Activated B cell treated with CpG ODN at 0.5 μM for 24 hours (primary cell): ENCODE measurements around the gene KRT79. TPM values are rescaled to one million over a fixed set of nuclear protein-coding genes. Genes with fewer than 3 reads are reported as not detected.
"Not testable (repeated sequence)": the region's sequence is repeated elsewhere in the genome, so short reads cannot be mapped to it uniquely, and the experiment has no call there.

ENCODE experiments used
- ATAC-seq: fragments of 200-7000 bp; cut with Tn5 transposase; one replicate; pipeline ENCODE4 v1.10.0; 2021; ENCODE audit warnings: low read depth, mild to moderate bottlenecking, moderate library complexity
- CTCF ChIA-PET: fragments of 350-600 bp; sonication (Branson Sonifier 250); formaldehyde crosslinking; loops from one replicate; lab custom pipeline; 2021; ENCODE audit warnings: antibody characterized with exemption; lab: Charles Lee
- POLR2A ChIA-PET: fragments of 350-600 bp; sonication (Branson Sonifier 250); formaldehyde crosslinking; loops from one replicate; lab custom pipeline; 2021; ENCODE audit warnings: antibody characterized with exemption; lab: Charles Lee
- DNase-seq: peaks from one replicate; pipeline ENCODE4 v3.0.0; 2022
- H3K27ac Mint-ChIP-seq: one replicate; pipeline ENCODE4 v1.8.0; 2020; ENCODE audit warnings: mixed read lengths
- H3K27me3 Mint-ChIP-seq: one replicate; pipeline ENCODE4 v1.8.0; 2021; ENCODE audit warnings: mixed read lengths
- H3K36me3 Mint-ChIP-seq: one replicate; pipeline ENCODE4 v1.8.0; 2021; ENCODE audit warnings: low read depth, mixed read lengths
- H3K4me1 Mint-ChIP-seq: one replicate; pipeline ENCODE4 v1.8.0; 2021; ENCODE audit warnings: mixed read lengths
- H3K4me3 Mint-ChIP-seq: one replicate; pipeline ENCODE4 v1.8.0; 2020; ENCODE audit warnings: mild to moderate bottlenecking, mixed read lengths
- H3K9me3 Mint-ChIP-seq: one replicate; pipeline ENCODE4 v1.8.0; 2020; ENCODE audit warnings: mixed read lengths
- intact Hi-C: fragments of 100-400 bp; cut with micrococcal nuclease; formaldehyde crosslinking; loops from one replicate; pipeline ENCODE4 v1.15.1; 2024
- total RNA-seq: library from RNA; stranded (reverse); gene quantifications from 2 replicates; pipeline ENCODE4 v1.2.3, GENCODE V29; 2022
- TF ChIP-seq, protein P1 (sequence below): fragments of 200-600 bp; IDR thresholded peaks from one replicate; pipeline ENCODE4 v1.8.0; 2022; ENCODE audit warnings: antibody characterized with exemption, mild to moderate bottlenecking

The KRT79 gene
- total RNA-seq, 1 donor from 2014 or later: not detected

DNA sequence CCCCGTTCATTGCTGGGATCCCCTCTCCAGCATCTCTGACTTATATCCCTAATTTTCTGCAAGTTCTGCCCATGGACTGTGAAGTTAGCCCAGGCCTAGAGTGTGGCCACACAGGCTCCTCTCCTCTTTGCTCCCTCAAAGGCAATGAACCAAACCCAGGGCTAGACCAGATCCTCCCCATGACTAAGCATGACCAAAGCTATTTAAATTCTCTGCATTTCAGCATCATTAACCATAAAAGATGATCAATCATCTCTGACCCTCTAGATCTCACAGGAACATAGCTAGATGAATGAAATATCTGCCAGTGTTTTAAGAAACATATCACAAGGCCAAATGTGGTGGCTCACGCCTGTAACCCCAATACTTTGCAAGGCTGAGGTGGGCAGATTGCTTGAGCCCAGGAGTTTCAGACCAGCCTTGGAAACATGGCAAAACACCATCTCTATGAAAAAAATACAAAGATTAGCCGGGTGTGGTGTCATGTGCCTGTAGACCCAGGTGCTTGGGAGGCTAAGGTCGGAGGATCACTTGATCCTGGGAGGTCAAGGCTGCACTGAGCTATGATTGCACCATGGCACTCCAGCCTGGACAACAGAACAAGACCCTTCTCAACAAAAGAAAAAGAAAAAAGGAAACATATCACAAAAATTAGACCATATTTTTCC, 36.0 kb downstream of the KRT79 start:
- TF ChIP-seq, protein P1, sequence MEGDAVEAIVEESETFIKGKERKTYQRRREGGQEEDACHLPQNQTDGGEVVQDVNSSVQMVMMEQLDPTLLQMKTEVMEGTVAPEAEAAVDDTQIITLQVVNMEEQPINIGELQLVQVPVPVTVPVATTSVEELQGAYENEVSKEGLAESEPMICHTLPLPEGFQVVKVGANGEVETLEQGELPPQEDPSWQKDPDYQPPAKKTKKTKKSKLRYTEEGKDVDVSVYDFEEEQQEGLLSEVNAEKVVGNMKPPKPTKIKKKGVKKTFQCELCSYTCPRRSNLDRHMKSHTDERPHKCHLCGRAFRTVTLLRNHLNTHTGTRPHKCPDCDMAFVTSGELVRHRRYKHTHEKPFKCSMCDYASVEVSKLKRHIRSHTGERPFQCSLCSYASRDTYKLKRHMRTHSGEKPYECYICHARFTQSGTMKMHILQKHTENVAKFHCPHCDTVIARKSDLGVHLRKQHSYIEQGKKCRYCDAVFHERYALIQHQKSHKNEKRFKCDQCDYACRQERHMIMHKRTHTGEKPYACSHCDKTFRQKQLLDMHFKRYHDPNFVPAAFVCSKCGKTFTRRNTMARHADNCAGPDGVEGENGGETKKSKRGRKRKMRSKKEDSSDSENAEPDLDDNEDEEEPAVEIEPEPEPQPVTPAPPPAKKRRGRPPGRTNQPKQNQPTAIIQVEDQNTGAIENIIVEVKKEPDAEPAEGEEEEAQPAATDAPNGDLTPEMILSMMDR: no peak
- ChIA-PET POLR2A (no interaction called here), CTCF (no interaction called here)
- H3K36me3 Mint-ChIP-seq: no peaks in the 10 kb centered on the region
- no peak for DNase-seq
- no peak overlapping the region for H3K4me3 Mint-ChIP-seq
- H3K27ac Mint-ChIP-seq: no peak overlapping the region
- intact Hi-C loops: no loop called here
- no peak for ATAC-seq
- no peaks in the 10 kb centered on the region for H3K9me3 Mint-ChIP-seq
- peaks cover 9% of the 10 kb centered on the region for H3K27me3 Mint-ChIP-seq
- no peaks in the 10 kb centered on the region for H3K4me1 Mint-ChIP-seq

DNA sequence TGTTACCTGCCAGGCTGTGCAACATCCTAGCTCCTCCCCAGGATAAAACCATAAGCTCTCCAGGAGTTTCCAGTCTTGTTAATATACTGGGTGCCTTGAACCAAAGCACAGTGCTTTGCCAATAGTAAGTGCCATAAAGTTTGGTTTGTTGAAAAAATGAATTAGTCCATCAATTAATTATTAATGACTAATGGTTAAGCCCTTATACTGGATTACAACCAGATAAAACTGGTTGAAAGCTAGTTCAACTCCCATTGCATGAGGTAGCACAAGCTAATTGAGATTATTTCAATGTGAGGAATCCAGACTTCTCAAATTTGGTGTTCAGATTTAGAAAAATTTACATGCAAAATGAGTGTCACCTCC, 36.6 kb downstream of the KRT79 start:
- H3K36me3 Mint-ChIP-seq: no peaks in the 10 kb centered on the region
- H3K4me1 Mint-ChIP-seq: no peaks in the 10 kb centered on the region
- CTCF ChIA-PET: no interaction called here
- no peaks in the 10 kb centered on the region for H3K9me3 Mint-ChIP-seq
- POLR2A ChIA-PET: no interaction called here
- intact Hi-C loops: no loop called here
- no peak overlapping the region for H3K4me3 Mint-ChIP-seq
- H3K27me3 Mint-ChIP-seq: peaks cover 9% of the 10 kb centered on the region
- H3K27ac Mint-ChIP-seq: no peak overlapping the region
- TF ChIP-seq, protein P1: no peak
- DNase-seq (no peak), ATAC-seq (no peak)

DNA sequence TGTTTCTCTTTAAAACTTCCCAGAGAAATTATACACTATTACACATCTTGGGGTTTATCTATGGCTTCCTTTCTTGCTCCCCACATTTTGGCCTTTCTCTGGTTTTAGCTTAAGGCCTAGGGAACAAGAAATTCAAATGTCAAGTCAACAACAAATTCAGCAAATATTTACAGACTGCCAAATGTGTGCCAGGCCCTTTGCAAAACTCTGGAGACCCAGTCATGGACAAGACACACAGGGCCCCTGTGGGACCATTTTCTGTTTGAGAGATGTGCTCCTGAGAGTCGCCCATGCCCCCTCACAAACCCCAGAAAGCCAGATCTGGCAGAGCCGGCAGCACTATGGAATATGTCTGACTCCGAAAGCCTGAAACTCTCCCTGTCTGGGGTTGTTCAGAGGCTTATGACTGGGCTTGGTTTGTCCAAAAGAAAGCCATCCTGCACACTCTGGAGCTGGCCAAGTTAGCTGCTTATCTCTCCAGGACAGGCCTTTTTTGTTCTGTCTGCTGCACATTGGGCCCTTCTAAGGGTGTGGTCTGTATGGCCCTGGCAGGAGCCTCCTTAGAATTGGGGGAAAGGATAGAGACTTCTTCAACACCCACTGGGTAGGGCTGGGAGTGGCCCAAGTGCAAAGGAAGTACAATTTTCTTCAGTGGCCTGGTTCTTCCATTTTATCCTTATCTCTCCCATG, 37.1 kb downstream of the KRT79 start:
- no peaks in the 10 kb centered on the region for H3K9me3 Mint-ChIP-seq
- H3K36me3 Mint-ChIP-seq: no peaks in the 10 kb centered on the region
- peaks cover 9% of the 10 kb centered on the region for H3K27me3 Mint-ChIP-seq
- POLR2A ChIA-PET: no interaction called here
- no peak overlapping the region for H3K4me3 Mint-ChIP-seq
- intact Hi-C loops: no loop called here
- DNase-seq: no peak
- TF ChIP-seq, protein P1: no peak
- CTCF ChIA-PET: no interaction called here
- H3K4me1 Mint-ChIP-seq: no peaks in the 10 kb centered on the region
- no peak overlapping the region for H3K27ac Mint-ChIP-seq
- ATAC-seq: no peak

DNA sequence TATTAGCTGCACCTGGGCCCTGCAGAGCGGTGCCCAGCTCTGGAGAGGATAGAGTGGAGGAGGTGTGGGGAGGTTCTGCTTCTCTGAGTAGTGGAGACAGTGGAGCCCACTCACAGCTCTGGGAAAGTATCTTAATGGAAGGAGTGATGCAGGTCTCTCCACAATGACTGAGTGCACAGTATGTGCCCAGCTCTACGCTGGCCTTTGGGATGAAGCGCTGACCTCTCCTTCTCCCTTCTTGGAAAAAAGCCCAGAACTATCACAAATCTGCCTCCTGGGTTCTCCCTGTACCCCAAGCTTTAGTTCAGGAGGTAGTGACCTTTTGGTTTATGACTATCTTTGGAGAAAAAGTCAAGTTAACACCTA, 37.7 kb downstream of the KRT79 start:
- CTCF ChIA-PET: interaction anchor here (0.9 kb wide), 1 partner anchor 639 kb away, joined by 3 read pairs; no protein-coding TSS in a partner anchor
- intact Hi-C loops: no loop called here
- no peak for ATAC-seq
- Mint-ChIP-seq H3K9me3 (no peaks in the 10 kb centered on the region), H3K27ac (no peak overlapping the region), H3K27me3 (peaks cover 12% of the 10 kb centered on the region), H3K36me3 (no peaks in the 10 kb centered on the region), H3K4me3 (no peak overlapping the region), H3K4me1 (no peaks in the 10 kb centered on the region)
- POLR2A ChIA-PET: no interaction called here
- TF ChIP-seq, protein P1: no peak
- no peak for DNase-seq

DNA sequence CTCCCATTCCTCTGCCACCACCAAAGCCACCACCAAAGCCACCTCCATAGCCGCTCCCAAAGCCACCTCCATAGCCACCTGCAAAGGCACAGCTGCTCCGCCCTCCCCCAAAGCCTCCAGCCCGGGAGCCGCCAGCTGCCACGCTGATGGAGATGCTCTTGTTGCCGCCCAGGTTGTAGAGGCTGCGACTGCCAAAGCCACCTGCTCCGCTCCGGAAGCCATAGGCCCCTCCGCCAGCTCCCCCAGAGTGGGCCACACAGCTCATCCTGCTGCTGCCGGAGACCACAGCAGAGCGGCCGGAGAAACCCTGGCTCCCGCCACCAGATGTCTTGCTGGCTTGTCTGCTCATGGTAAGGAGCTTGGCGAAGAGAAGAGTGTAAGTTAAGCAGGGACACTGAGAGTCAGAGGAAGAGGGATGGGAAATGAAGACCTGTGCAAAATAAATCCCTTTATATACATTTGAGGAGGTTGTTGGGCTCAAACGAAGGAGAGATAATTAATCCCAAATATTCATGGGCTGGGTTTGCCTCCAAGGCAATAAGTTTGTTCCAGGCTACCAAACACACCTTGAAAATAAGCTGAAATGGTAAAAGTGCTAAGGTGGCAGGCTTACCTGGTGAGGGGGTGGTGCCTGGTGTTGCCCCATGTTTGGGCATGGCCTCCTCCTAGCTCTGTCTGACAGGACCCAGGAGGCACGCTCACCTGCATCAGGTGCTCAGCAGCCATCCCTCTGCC, 38.2 kb downstream of the KRT79 start, which contains the start of gene KRT3:
TSS of gene KRT3 (minus strand) at position 424 of the 735 bp plus-strand sequence. CDS start at position 349, 75 bp downstream.
- Mint-ChIP-seq H3K27ac (no peak within 1 kb of the TSS), H3K36me3 (no peaks in the 10 kb centered on the region), H3K4me1 (no peaks in the 10 kb centered on the region), H3K4me3 (no peak within 1 kb of the TSS), H3K9me3 (no peaks in the 10 kb centered on the region), H3K27me3 (peaks cover 13% of the 10 kb centered on the region)
- ATAC-seq (no peak), DNase-seq (no peak)
- ChIA-PET CTCF (interaction anchor here (0.9 kb wide), 1 partner anchor 639 kb away, joined by 3 read pairs; no protein-coding TSS in a partner anchor), POLR2A (no interaction called here)
- intact Hi-C loops: no loop called here
- TF ChIP-seq, protein P1: no peak

DNA sequence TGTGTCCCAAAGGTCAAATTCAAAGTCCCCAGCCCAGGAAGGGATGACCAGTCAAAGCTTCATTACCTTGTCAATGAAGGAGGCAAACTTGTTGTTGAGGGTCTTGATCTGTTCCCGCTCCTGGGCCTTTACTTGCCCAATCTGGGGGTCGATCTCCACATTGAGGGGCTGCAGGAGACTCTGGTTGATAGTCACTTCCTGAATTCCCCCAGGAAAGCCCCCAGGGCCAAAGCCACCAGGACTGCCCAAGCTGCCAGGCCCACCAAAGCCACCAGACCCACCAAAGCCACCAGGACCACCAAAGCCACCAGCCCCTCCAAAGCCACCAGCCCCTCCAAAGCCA, 38.8 kb downstream of the KRT79 start:
- CTCF ChIA-PET, H3K4me3 Mint-ChIP-seq, H3K4me1 Mint-ChIP-seq, H3K27ac Mint-ChIP-seq, POLR2A ChIA-PET, H3K36me3 Mint-ChIP-seq, ATAC-seq, intact Hi-C loops, H3K9me3 Mint-ChIP-seq, DNase-seq: not testable (repeated sequence)
- peaks cover 18% of the 10 kb centered on the region for H3K27me3 Mint-ChIP-seq
